Measurements from ENCODE around the gene ST8SIA5. TPM values are rescaled to one million over a fixed set of nuclear protein-coding genes. Genes with fewer than 3 reads are reported as not detected.

The ST8SIA5 gene
- total and polyA plus RNA-seq, 2 of the 4 experiments (the other 2 are of a cell fraction), result 0.03 TPM; not detected in 1

DNA sequence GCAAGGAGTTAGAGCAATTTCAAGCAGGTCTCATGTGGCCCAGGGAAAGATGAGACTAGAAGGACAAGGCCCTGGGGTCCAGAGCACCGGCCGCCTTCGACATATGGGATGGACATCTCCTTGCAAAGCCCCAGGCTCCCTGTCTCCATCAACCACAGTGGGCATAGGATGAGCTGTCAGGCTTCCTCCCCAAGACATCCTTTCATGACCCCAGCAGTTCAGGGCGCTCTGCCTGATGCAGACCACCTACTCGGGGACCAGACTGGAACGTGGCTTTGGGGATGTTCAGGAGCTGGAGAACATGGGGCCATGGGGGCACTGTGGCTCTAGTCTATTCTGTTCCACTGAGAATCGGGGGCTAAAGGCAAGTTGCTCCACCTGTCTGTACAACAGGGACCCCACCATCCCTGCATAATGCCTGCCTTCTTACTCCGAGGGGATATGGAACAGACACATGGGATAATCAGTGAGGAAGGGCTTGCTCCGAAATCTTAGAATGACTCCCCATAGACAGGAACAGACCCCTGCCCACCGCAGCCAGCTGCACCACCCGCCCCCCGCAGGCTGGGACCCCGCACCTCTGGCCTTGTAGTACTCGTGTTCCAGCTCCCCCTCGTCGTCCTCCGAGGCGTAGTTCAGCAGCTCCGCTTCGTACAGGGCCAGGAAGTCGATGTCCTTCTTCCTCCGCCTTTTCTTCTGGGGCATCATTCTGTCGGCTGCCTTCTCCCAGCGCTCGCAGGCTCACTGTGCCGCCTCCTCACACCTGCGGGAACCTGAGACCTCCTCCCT is 100.3 kb downstream of the ST8SIA5 start:
- H3K9me1 ChIP-seq (ENCODE audit: insufficient read depth, low read length), result no peaks in the 10 kb centered on the region
- no peak overlapping the region for H2BK20ac ChIP-seq (ENCODE audit: low read depth, low read length)
- no peak overlapping the region for H3K23ac ChIP-seq (ENCODE audit: low read depth, low read length)
- no peak overlapping the region for H3K14ac ChIP-seq (replicated peaks; ENCODE audit: low read depth, low read length)
- no peak overlapping the region for H3K56ac ChIP-seq (ENCODE audit: extremely low read depth, insufficient read depth, low read length)
- no peaks in the 10 kb centered on the region for H3K4me1 ChIP-seq (ENCODE audit: control insufficient read depth, insufficient read depth, low read length)
- DNase-seq, result no peak
- POLR2A ChIA-PET (ENCODE audit: unreplicated experiment), result no interaction called here
- no peak overlapping the region for H4K5ac ChIP-seq (ENCODE audit: low read depth, low read length)
- no peak overlapping the region for H3K4ac ChIP-seq (ENCODE audit: low read depth, low read length)
- H2BK5ac ChIP-seq (ENCODE audit: low read depth, low read length, poor library complexity, severe bottlenecking), result no peak overlapping the region
- no peak overlapping the region for H2BK120ac ChIP-seq (ENCODE audit: low read depth, low read length)
- no peak overlapping the region for H3K4me3 ChIP-seq (ENCODE audit: insufficient read depth, low read depth, low read length)
- no peak overlapping the region for H2AK9ac ChIP-seq (replicated peaks; ENCODE audit: low read depth, low read length, poor library complexity)
- H2BK15ac ChIP-seq (ENCODE audit: low read depth, low read length), result no peak overlapping the region
- 60% methylated on average over 19 of the region's 27 CpGs; no CpG with 5 or more reads in 1 of the 2 experiments for WGBS, 2 experiments (ENCODE audit: extremely low coverage in 2 of 2, insufficient read length in 1 of 2)
- H3K9me3 ChIP-seq (ENCODE audit: control insufficient read depth, insufficient read depth, low read length), result no peaks in the 10 kb centered on the region
- BruUV-seq (replicated peaks), result no TSS peak
- CTCF ChIA-PET, result interaction anchor here (1.0 kb wide), 1 partner anchor 483 kb away, joined by 3 read pairs; a partner anchor contains a TSS
- intact Hi-C loops (cut with micrococcal nuclease) (no loop called here), in situ Hi-C loops (cut with MboI; ENCODE audit: low sequenced_read_pairs) (loop anchor here (5.0 to 25.0 kb wide), 3 partner anchors 362 to 994 kb away; no protein-coding TSS in a partner anchor), dilution Hi-C loops (cut with HindIII; ENCODE audit: low sequenced_read_pairs, unreplicated experiment) (no loop called here)
- no peak for ATAC-seq (ENCODE audit: low read depth)
- no peak overlapping the region for H3K27ac ChIP-seq (ENCODE audit: insufficient read depth, low read length)
- H3K79me1 ChIP-seq (ENCODE audit: low read depth in 1 of 2, low read length in 2 of 2), result no peaks in the 10 kb centered on the region
- H2AK5ac ChIP-seq (ENCODE audit: low read depth, low read length), result no peak overlapping the region
- peaks cover 8% of the 10 kb centered on the region; the same call in 1 of the 2 replicates for H3K27me3 ChIP-seq (ENCODE audit: control insufficient read depth, insufficient read depth, low read length)
- no peaks in the 10 kb centered on the region for H4K20me1 ChIP-seq (ENCODE audit: insufficient read depth, low read length)
- H4K8ac ChIP-seq (ENCODE audit: low read depth in 2 of 2, low read length in 2 of 2), result no peak overlapping the region
- no peak overlapping the region for H4K91ac ChIP-seq (ENCODE audit: insufficient read depth, low read depth, low read length)
- no peak overlapping the region for H2AFZ ChIP-seq (replicated peaks; ENCODE audit: low read length, poor library complexity)
- no peak for TF ChIP-seq MAZ (IDR thresholded peaks at IDR 0.05; ENCODE audit: borderline replicate concordance, low read depth, low read length)
- TF ChIP-seq BHLHE40 (IDR thresholded peaks at IDR 0.05; ENCODE audit: low read depth, low read length), result no peak
- no peak for TF ChIP-seq RFX5 (IDR thresholded peaks at IDR 0.05; ENCODE audit: low read depth, low read length)
- no peak overlapping the region for H3K4me2 ChIP-seq (ENCODE audit: low read depth, low read length)
- no peak overlapping the region for H3K18ac ChIP-seq (ENCODE audit: low read depth, low read length)
- no peak overlapping the region for H3K9ac ChIP-seq (ENCODE audit: low read depth, low read length)
- H3K36me3 ChIP-seq (ENCODE audit: control insufficient read depth, insufficient read depth, low read length), result no peaks in the 10 kb centered on the region
